ENCODE data around the gene NSG2. TPM values are rescaled to one million over a fixed set of nuclear protein-coding genes. Genes with fewer than 3 reads are reported as not detected.
"Not testable (repeated sequence)": the region's sequence is repeated elsewhere in the genome, so short reads cannot be mapped to it uniquely, and the experiment has no call there.

The NSG2 gene
- total RNA-seq, result 100 to 1,000 TPM; 105 to 366 TPM
- polyA plus RNA-seq (ENCODE audit: insufficient read length in 2 of 2), result 100 to 1,000 TPM; 443 to 460 TPM
- long read RNA-seq, donor 1, transcript NSG2-204 (4 exons, 613 nt), result minor isoform, 13 of 174 reads
- long read RNA-seq, donor 1, transcript NSG2-201 (5 exons, 2,452 nt), result major isoform, 154 of 174 reads
- long read RNA-seq, donor 1, partial matches to known transcripts, result 5 of 174 reads
- long read RNA-seq, donor 1, other reads (novel, unspliced or antisense), result 0 of 174 reads
- long read RNA-seq, donor 2, transcript NSG2-201 (5 exons, 2,452 nt), result major isoform, 41 of 43 reads
- long read RNA-seq, donor 2, partial matches to known transcripts, result 0 of 43 reads
- long read RNA-seq, donor 2, other reads (novel, unspliced or antisense), result 0 of 43 reads
- long read RNA-seq, donor 3, transcript NSG2-204 (4 exons, 613 nt), result minor isoform, 5 of 240 reads
- long read RNA-seq, donor 3, transcript NSG2-201 (5 exons, 2,452 nt), result major isoform, 64 of 240 reads
- long read RNA-seq, donor 3, partial matches to known transcripts, result 168 of 240 reads
- long read RNA-seq, donor 3, other reads (novel, unspliced or antisense), result 0 of 240 reads
- long read RNA-seq, donor 4, result 0 reads

- Histone ChIP-seq H3K4me3 (ENCODE audit: low read depth, low read length) (peak within 1 kb of the TSS; percentile 44), H3K9me3 (ENCODE audit: control insufficient read depth, insufficient read depth, low read length) (no peaks in the 10 kb centered on the region), H3K27ac (ENCODE audit: low read depth, low read length) (peak within 1 kb of the TSS; percentile 58), H3K4me1 (ENCODE audit: control insufficient read depth, insufficient read depth, low read length) (peaks cover 2% of the 10 kb centered on the region), H3K36me3 (ENCODE audit: control insufficient read depth, insufficient read depth, low read length) (peaks cover 7% of the 10 kb centered on the region), H3K27me3 (ENCODE audit: control insufficient read depth, insufficient read depth, low read length) (no peaks in the 10 kb centered on the region)
- WGBS (ENCODE audit: insufficient coverage), result 0% methylated on average over 13 of the region's 17 CpGs
- peak; percentile 89 to 99 (median 90) for DNase-seq (ENCODE audit: low read depth in 4 of 6, low spot score in 6 of 6)
Measured at GRCh38 chr5:174045470-174046025, at the start of gene NSG2. NSG2 (plus strand) TSS chr5:174045706; CDS start chr5:174046756, 1,050 bp downstream.

GRCh38 chr5:173997331-173997730 lies 48.2 kb upstream of the NSG2 start:
- H3K4me1 ChIP-seq (ENCODE audit: control insufficient read depth, insufficient read depth, low read length), result no peaks in the 10 kb centered on the region
- no peak for DNase-seq (ENCODE audit: low read depth in 4 of 6, low spot score in 6 of 6)
- no peak overlapping the region for H3K27ac ChIP-seq (ENCODE audit: low read depth, low read length)
- 85% methylated on average over 2 of the region's 4 CpGs for WGBS (ENCODE audit: insufficient coverage)
- no peaks in the 10 kb centered on the region for H3K36me3 ChIP-seq (ENCODE audit: control insufficient read depth, insufficient read depth, low read length)
- no peaks in the 10 kb centered on the region for H3K27me3 ChIP-seq (ENCODE audit: control insufficient read depth, insufficient read depth, low read length)
- no peaks in the 10 kb centered on the region for H3K9me3 ChIP-seq (ENCODE audit: control insufficient read depth, insufficient read depth, low read length)
- H3K4me3 ChIP-seq (ENCODE audit: low read depth, low read length), result no peak overlapping the region

GRCh38 chr5:173998531-173998930 lies 47.0 kb upstream of the NSG2 start:
- DNase-seq (ENCODE audit: low read depth in 4 of 6, low spot score in 6 of 6), result peak in 1 of 6 donors; percentile 21
- Histone ChIP-seq H3K27ac (ENCODE audit: low read depth, low read length) (no peak overlapping the region), H3K9me3 (ENCODE audit: control insufficient read depth, insufficient read depth, low read length) (no peaks in the 10 kb centered on the region), H3K4me1 (ENCODE audit: control insufficient read depth, insufficient read depth, low read length) (no peaks in the 10 kb centered on the region), H3K36me3 (ENCODE audit: control insufficient read depth, insufficient read depth, low read length) (no peaks in the 10 kb centered on the region), H3K4me3 (ENCODE audit: low read depth, low read length) (no peak overlapping the region), H3K27me3 (ENCODE audit: control insufficient read depth, insufficient read depth, low read length) (no peaks in the 10 kb centered on the region)
- no CpG with 5 or more reads among the region's 4 CpGs for WGBS (ENCODE audit: insufficient coverage)

GRCh38 chr5:174000076-174000475 lies 45.4 kb upstream of the NSG2 start:
- no peaks in the 10 kb centered on the region for H3K27me3 ChIP-seq (ENCODE audit: control insufficient read depth, insufficient read depth, low read length)
- H3K36me3 ChIP-seq (ENCODE audit: control insufficient read depth, insufficient read depth, low read length), result no peaks in the 10 kb centered on the region
- H3K27ac ChIP-seq (ENCODE audit: low read depth, low read length), result no peak overlapping the region
- no peaks in the 10 kb centered on the region for H3K4me1 ChIP-seq (ENCODE audit: control insufficient read depth, insufficient read depth, low read length)
- no peak overlapping the region for H3K4me3 ChIP-seq (ENCODE audit: low read depth, low read length)
- no peaks in the 10 kb centered on the region for H3K9me3 ChIP-seq (ENCODE audit: control insufficient read depth, insufficient read depth, low read length)
- DNase-seq (ENCODE audit: low read depth in 4 of 6, low spot score in 6 of 6), result no peak
- no CpG with 5 or more reads among the region's 4 CpGs for WGBS (ENCODE audit: insufficient coverage)

GRCh38 chr5:174003795-174004194 lies 41.7 kb upstream of the NSG2 start:
- no peaks in the 10 kb centered on the region for H3K27me3 ChIP-seq (ENCODE audit: control insufficient read depth, insufficient read depth, low read length)
- no peaks in the 10 kb centered on the region for H3K4me1 ChIP-seq (ENCODE audit: control insufficient read depth, insufficient read depth, low read length)
- no peaks in the 10 kb centered on the region for H3K9me3 ChIP-seq (ENCODE audit: control insufficient read depth, insufficient read depth, low read length)
- no peaks in the 10 kb centered on the region for H3K36me3 ChIP-seq (ENCODE audit: control insufficient read depth, insufficient read depth, low read length)
- DNase-seq (ENCODE audit: low read depth in 4 of 6, low spot score in 6 of 6), result no peak
- no peak overlapping the region for H3K27ac ChIP-seq (ENCODE audit: low read depth, low read length)
- no peak overlapping the region for H3K4me3 ChIP-seq (ENCODE audit: low read depth, low read length)

- no peak overlapping the region for H3K27ac ChIP-seq (ENCODE audit: low read depth, low read length)
- no peak for DNase-seq (ENCODE audit: low read depth in 4 of 6, low spot score in 6 of 6)
- no peaks in the 10 kb centered on the region for H3K4me1 ChIP-seq (ENCODE audit: control insufficient read depth, insufficient read depth, low read length)
- H3K36me3 ChIP-seq (ENCODE audit: control insufficient read depth, insufficient read depth, low read length), result no peaks in the 10 kb centered on the region
- H3K9me3 ChIP-seq (ENCODE audit: control insufficient read depth, insufficient read depth, low read length), result no peaks in the 10 kb centered on the region
- H3K4me3 ChIP-seq (ENCODE audit: low read depth, low read length), result no peak overlapping the region
- H3K27me3 ChIP-seq (ENCODE audit: control insufficient read depth, insufficient read depth, low read length), result no peaks in the 10 kb centered on the region
- 94% methylated on average over 4 of the region's 5 CpGs for WGBS (ENCODE audit: insufficient coverage)
Measured at GRCh38 chr5:174008922-174009321, 36.6 kb upstream of the NSG2 start.

- DNase-seq (ENCODE audit: low read depth in 4 of 6, low spot score in 6 of 6), result no peak
- no peaks in the 10 kb centered on the region for H3K36me3 ChIP-seq (ENCODE audit: control insufficient read depth, insufficient read depth, low read length)
- H3K4me3 ChIP-seq (ENCODE audit: low read depth, low read length), result no peak overlapping the region
- no peaks in the 10 kb centered on the region for H3K4me1 ChIP-seq (ENCODE audit: control insufficient read depth, insufficient read depth, low read length)
- WGBS (ENCODE audit: insufficient coverage), result no CpG with 5 or more reads among the region's 1 CpG
- H3K27ac ChIP-seq (ENCODE audit: low read depth, low read length), result no peak overlapping the region
- no peaks in the 10 kb centered on the region for H3K27me3 ChIP-seq (ENCODE audit: control insufficient read depth, insufficient read depth, low read length)
- H3K9me3 ChIP-seq (ENCODE audit: control insufficient read depth, insufficient read depth, low read length), result no peaks in the 10 kb centered on the region
Measured at GRCh38 chr5:174010365-174010764, 35.1 kb upstream of the NSG2 start.

GRCh38 chr5:174011441-174011840 lies 34.1 kb upstream of the NSG2 start:
- no peaks in the 10 kb centered on the region for H3K9me3 ChIP-seq (ENCODE audit: control insufficient read depth, insufficient read depth, low read length)
- H3K4me3 ChIP-seq (ENCODE audit: low read depth, low read length), result no peak overlapping the region
- no peaks in the 10 kb centered on the region for H3K36me3 ChIP-seq (ENCODE audit: control insufficient read depth, insufficient read depth, low read length)
- H3K27ac ChIP-seq (ENCODE audit: low read depth, low read length), result no peak overlapping the region
- peak in 1 of 6 donors; percentile 76 for DNase-seq (ENCODE audit: low read depth in 4 of 6, low spot score in 6 of 6)
- WGBS (ENCODE audit: insufficient coverage), result no CpG with 5 or more reads among the region's 3 CpGs
- no peaks in the 10 kb centered on the region for H3K27me3 ChIP-seq (ENCODE audit: control insufficient read depth, insufficient read depth, low read length)
- no peaks in the 10 kb centered on the region for H3K4me1 ChIP-seq (ENCODE audit: control insufficient read depth, insufficient read depth, low read length)

- H3K4me1 ChIP-seq (ENCODE audit: control insufficient read depth, insufficient read depth, low read length); H3K4me3 ChIP-seq (ENCODE audit: low read depth, low read length); H3K36me3 ChIP-seq (ENCODE audit: control insufficient read depth, insufficient read depth, low read length); H3K27ac ChIP-seq (ENCODE audit: low read depth, low read length); H3K27me3 ChIP-seq (ENCODE audit: control insufficient read depth, insufficient read depth, low read length); H3K9me3 ChIP-seq (ENCODE audit: control insufficient read depth, insufficient read depth, low read length): not testable (repeated sequence)
- WGBS (ENCODE audit: insufficient coverage), result 90% methylated on average over 2 of the region's 19 CpGs
- peak in 2 of 6 donors; percentile 28 to 48 for DNase-seq (ENCODE audit: low read depth in 4 of 6, low spot score in 6 of 6)
Measured at GRCh38 chr5:174020069-174020927, 25.2 kb upstream of the NSG2 start.

Measured in spinal cord (tissue), 10 donors.